Limb (tissue), 2 donors: Measurements from ENCODE around the gene WDR47.

Experiments used
- DNase-seq, 2 donors: peaks; one replicate each; pipeline ENCODE4 v3.0.0-alpha.2; 2016; ENCODE audit errors: extremely low spot score in 2 of 2

The WDR47 gene

GRCh38 chr1:109041621-109042468 is at the start of gene WDR47:
Gene WDR47 (minus strand): TSS chr1:109042102. CDS start chr1:109023512, 18,590 bp downstream.
- DNase-seq = peak; percentile 92 to 94

- no peak for DNase-seq
Measured at GRCh38 chr1:109091078-109091838, 49.4 kb upstream of the WDR47 start.

GRCh38 chr1:109090196-109091077 is 48.5 kb upstream of the WDR47 start, which contains the start of gene TMEM167B:
Gene TMEM167B (plus strand): TSS chr1:109090764. CDS start chr1:109090873, 109 bp downstream.
- peak; percentile 92 to 93 for DNase-seq

- DNase-seq = peak in 1 of 2 donors; percentile 74
Measured at GRCh38 chr1:109089242-109090015, 47.5 kb upstream of the WDR47 start.

GRCh38 chr1:109084563-109085517 is 42.9 kb upstream of the WDR47 start:
- DNase-seq = no peak

GRCh38 chr1:109083923-109084322 is 42.0 kb upstream of the WDR47 start:
- no peak for DNase-seq

GRCh38 chr1:109083501-109083900 is 41.6 kb upstream of the WDR47 start:
- no peak for DNase-seq

- DNase-seq = no peak
Measured at GRCh38 chr1:109080441-109081082, 38.7 kb upstream of the WDR47 start.

- no peak for DNase-seq
Measured at GRCh38 chr1:109079240-109079622, 37.3 kb upstream of the WDR47 start.

- no peak for DNase-seq
Measured at GRCh38 chr1:109078317-109078716, 36.4 kb upstream of the WDR47 start.

GRCh38 chr1:109075531-109076490 is 33.9 kb upstream of the WDR47 start, which contains the start of gene TAF13:
Gene TAF13 (minus strand): TSS chr1:109076003. CDS start chr1:109075947, 56 bp downstream.
- DNase-seq = peak; percentile 96

GRCh38 chr1:109069294-109069693 is 27.4 kb upstream of the WDR47 start:
- no peak for DNase-seq

GRCh38 chr1:109067883-109068282 is 26.0 kb upstream of the WDR47 start:
- no peak for DNase-seq

- DNase-seq = no peak
Measured at GRCh38 chr1:109065137-109065536, 23.2 kb upstream of the WDR47 start.

GRCh38 chr1:109061183-109061582 is 19.3 kb upstream of the WDR47 start:
- DNase-seq = no peak

GRCh38 chr1:109060707-109061106 is 18.8 kb upstream of the WDR47 start:
- no peak for DNase-seq

GRCh38 chr1:109059026-109059425 is 17.1 kb upstream of the WDR47 start:
- DNase-seq = no peak

- no peak for DNase-seq
Measured at GRCh38 chr1:109056064-109056463, 14.2 kb upstream of the WDR47 start.
